Stomach (tissue), 9 donors: ENCODE results near the gene RALA. TPM values are rescaled to one million over a fixed set of nuclear protein-coding genes. Genes with fewer than 3 reads are reported as not detected.

Experiments
- DNase-seq, 2 donors: peaks; one replicate each; pipeline versions ENCODE4 v3.0.0 to v3.0.0-alpha.2; 2013 to 2019
- H3K27ac ChIP-seq, 5 donors: fragments of 200-600 bp in 4 of 5; sonication (generic) in 4 of 5; one replicate each; pipeline ENCODE4 v1.5.1; 2013 to 2019; ENCODE audit warnings: mild to moderate bottlenecking in 1 of 5, moderate library complexity in 1 of 5
- H3K27me3 ChIP-seq, 3 donors: fragments of 200-600 bp; sonication (generic); one replicate each; pipeline ENCODE4 v1.5.1; 2017 to 2019; ENCODE audit warnings: mixed run types in 1 of 3
- H3K36me3 ChIP-seq, 4 donors: fragments of 200-600 bp; sonication (generic); 1 replicate in 3 of 4; 2 replicates in 1 of 4; pipeline ENCODE4 v1.5.1; 2016 to 2019
- H3K4me1 ChIP-seq, 4 donors: fragments of 200-600 bp; sonication (generic); one replicate each; pipeline ENCODE4 v1.5.1; 2016 to 2019
- H3K4me3 ChIP-seq, 4 donors: fragments of 200-600 bp; sonication (generic) in 3 of 4; one replicate each; pipeline ENCODE4 v1.5.1; 2016 to 2019; ENCODE audit warnings: mild to moderate bottlenecking in 1 of 4
- H3K9me3 ChIP-seq, 4 donors: fragments of 200-600 bp; sonication (generic); one replicate each; pipeline ENCODE4 v1.5.1; 2016 to 2019
- EP300 ChIP-seq: sonication (generic); formaldehyde crosslinking; IDR thresholded peaks from one replicate; pipeline ENCODE4 v1.6.1; 2017; ENCODE audit warnings: antibody characterized with exemption
- POLR2A ChIP-seq, 4 donors: fragments of 450-650 bp; IDR thresholded peaks; one replicate each; pipeline ENCODE4 v1.6.1; 2016; ENCODE audit warnings: antibody characterized with exemption in 4 of 4, control low read depth in 2 of 4, mild to moderate bottlenecking in 1 of 4, moderate library complexity in 1 of 4
- POLR2AphosphoS5 ChIP-seq, 3 donors: sonication (generic); formaldehyde crosslinking; IDR thresholded peaks; one replicate each; pipeline ENCODE4 v1.6.1; 2016; ENCODE audit warnings: antibody characterized with exemption in 3 of 3
- WGBS, 5 donors: extraction: QIAGEN DNeasy Blood & Tissue Kit in 3 of 5; methylation state at CpG; one replicate each; pipeline versions ENCODE4 v1.1.5 to v1.1.7; 2013 to 2018; 5-methylcytosine and 5-hydroxymethylcytosine counted together
- intact Hi-C: fragments of 100-400 bp; cut with DNase I; formaldehyde crosslinking; loops from one replicate; pipeline ENCODE4 v1.15.1; 2023; ENCODE audit warnings: low total_unique reads
- polyA plus RNA-seq, 3 donors: library from polyadenylated mRNA; stranded (reverse); fragments of 200-250 nt; gene quantifications; one replicate each; pipeline ENCODE4 v1.2.3, GENCODE V29; 2013
- total RNA-seq, 5 donors: library from RNA; depleted of rRNA; stranded (reverse); fragments of >200 nt; gene quantifications; one replicate each; pipeline versions ENCODE4 v1.1.0 to v1.2.3, GENCODE V29; 2014 to 2016
- TF ChIP-seq, protein P1 (sequence below), 7 experiments: fragments of 450-650 bp in 4 of 7; fragments of 200-600 bp in 3 of 7; sonication (generic) in 3 of 7; IDR thresholded peaks; one replicate each; pipeline ENCODE4 v1.5.1; 2016 to 2019; ENCODE audit warnings: antibody characterized with exemption in 7 of 7, control low read depth in 2 of 7, mild to moderate bottlenecking in 1 of 7
- donor health status: healthy with polysubstance abuse.
- donor health status: Bipolar disorder and iron deficiency.
- donor health status: healthy.

RALA gene
- total and polyA plus RNA-seq, 8 donors = 10.6 to 57.0 (median 31.6) TPM

DNA sequence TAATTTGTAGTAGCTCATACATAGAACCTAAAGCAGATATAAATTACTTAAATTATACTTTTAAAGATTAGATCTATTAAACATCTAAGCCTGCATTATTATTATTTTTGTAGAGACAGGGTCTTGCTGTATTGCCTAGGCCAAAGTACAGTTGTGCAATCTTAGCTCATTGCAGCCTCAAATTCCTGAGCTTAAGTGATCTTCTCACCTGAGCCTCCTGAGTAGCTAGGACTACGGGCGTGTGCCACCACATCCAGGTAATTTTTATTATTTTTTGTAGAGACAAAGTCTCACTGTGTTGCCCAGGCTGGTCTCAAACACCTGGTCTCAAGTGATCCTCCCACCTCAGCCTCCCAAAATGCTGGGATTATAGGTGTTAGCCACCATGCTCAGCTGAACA is 46.7 kb downstream of the RALA start:
- Histone ChIP-seq H3K9me3 (no peaks in the 10 kb centered on the region), H3K36me3 (peaks cover 0 to 2% (median 0%) of the 10 kb centered on the region in 4 donors), H3K27me3 (no peaks in the 10 kb centered on the region), H3K27ac (no peak overlapping the region), H3K4me1 (peaks cover 0 to 18% (median 8%) of the 10 kb centered on the region in 4 donors), H3K4me3 (no peak overlapping the region)
- TF ChIP-seq EP300 (no peak), POLR2A (IDR thresholded peaks at IDR 0.05) (no peak), POLR2AphosphoS5 (IDR thresholded peaks at IDR 0.05) (no peak)
- TF ChIP-seq, protein P1, sequence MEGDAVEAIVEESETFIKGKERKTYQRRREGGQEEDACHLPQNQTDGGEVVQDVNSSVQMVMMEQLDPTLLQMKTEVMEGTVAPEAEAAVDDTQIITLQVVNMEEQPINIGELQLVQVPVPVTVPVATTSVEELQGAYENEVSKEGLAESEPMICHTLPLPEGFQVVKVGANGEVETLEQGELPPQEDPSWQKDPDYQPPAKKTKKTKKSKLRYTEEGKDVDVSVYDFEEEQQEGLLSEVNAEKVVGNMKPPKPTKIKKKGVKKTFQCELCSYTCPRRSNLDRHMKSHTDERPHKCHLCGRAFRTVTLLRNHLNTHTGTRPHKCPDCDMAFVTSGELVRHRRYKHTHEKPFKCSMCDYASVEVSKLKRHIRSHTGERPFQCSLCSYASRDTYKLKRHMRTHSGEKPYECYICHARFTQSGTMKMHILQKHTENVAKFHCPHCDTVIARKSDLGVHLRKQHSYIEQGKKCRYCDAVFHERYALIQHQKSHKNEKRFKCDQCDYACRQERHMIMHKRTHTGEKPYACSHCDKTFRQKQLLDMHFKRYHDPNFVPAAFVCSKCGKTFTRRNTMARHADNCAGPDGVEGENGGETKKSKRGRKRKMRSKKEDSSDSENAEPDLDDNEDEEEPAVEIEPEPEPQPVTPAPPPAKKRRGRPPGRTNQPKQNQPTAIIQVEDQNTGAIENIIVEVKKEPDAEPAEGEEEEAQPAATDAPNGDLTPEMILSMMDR (IDR thresholded peaks at IDR 0.05) = no peak
- no peak for DNase-seq
- intact Hi-C loops = no loop called here
- WGBS, 5 donors = 91 to 100% (median 97%) methylated on average over 2 of the region's 2 CpGs

DNA sequence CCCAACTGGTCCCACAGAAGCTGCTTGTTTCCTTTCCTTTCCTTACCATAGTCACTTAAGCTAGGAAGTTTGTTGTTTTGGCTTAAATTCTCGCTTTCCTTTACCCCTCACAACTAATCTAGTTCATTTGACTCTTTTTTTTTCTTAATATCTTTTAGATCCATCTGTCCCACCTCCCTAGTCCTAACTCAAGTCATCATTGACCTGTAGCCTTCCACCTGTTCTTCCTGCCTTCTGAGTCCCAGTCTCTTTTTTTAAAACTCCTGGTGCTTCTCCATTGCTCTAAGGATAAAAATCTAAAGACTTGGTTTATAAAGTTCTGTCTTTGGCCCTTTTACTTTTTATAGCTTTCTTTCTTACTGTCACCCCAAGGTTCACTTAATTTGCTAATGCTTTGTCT is 47.6 kb downstream of the RALA start:
- 0 to 93% (median 30%) methylated on average over 1 of the region's 1 CpG for WGBS, 5 donors
- intact Hi-C loops = no loop called here

DNA sequence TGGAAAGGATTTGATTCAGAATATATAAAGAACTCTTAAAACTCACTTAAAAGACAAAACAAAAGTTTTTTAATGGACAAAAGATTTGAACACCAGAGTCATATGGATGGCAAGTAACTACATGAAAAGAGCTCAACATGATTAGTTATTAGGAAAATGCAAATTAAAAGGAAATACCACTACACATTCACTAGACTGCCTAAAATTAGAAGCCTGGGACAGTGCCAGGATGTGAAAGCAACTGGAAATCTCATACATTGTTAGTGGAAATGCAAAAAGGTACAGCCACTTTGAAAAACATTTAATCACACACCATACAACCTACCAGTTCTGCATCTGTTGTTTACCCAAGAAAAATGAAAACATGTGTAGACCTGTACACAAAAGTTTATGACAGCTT is 48.8 kb downstream of the RALA start:
- DNase-seq = no peak
- Histone ChIP-seq H3K36me3 (peaks cover 0 to 4% (median 0%) of the 10 kb centered on the region in 4 donors), H3K27me3 (no peaks in the 10 kb centered on the region), H3K27ac (no peak overlapping the region), H3K4me1 (peaks cover 0 to 12% (median 4%) of the 10 kb centered on the region in 4 donors), H3K4me3 (no peak overlapping the region), H3K9me3 (no peaks in the 10 kb centered on the region)
- intact Hi-C loops = no loop called here
- no peak for TF ChIP-seq EP300
- TF ChIP-seq, protein P1 (IDR thresholded peaks at IDR 0.05) = no peak
- no peak for TF ChIP-seq POLR2AphosphoS5 (IDR thresholded peaks at IDR 0.05)
- TF ChIP-seq POLR2A (IDR thresholded peaks at IDR 0.05) = no peak

More for the DNA sequence above, 47.6 kb downstream of the RALA start:
- TF ChIP-seq, protein P1 (IDR thresholded peaks at IDR 0.05) = no peak
- TF ChIP-seq POLR2A (IDR thresholded peaks at IDR 0.05) (no peak), EP300 (no peak), POLR2AphosphoS5 (IDR thresholded peaks at IDR 0.05) (no peak)
- H3K4me3 ChIP-seq = no peak overlapping the region
- DNase-seq = no peak
- no peak overlapping the region for H3K27ac ChIP-seq
- H3K36me3 ChIP-seq = peaks cover 0 to 4% (median 0%) of the 10 kb centered on the region in 4 donors
- no peaks in the 10 kb centered on the region for H3K9me3 ChIP-seq
- H3K4me1 ChIP-seq = peaks cover 0 to 18% (median 8%) of the 10 kb centered on the region in 4 donors
- H3K27me3 ChIP-seq = no peaks in the 10 kb centered on the region

DNA sequence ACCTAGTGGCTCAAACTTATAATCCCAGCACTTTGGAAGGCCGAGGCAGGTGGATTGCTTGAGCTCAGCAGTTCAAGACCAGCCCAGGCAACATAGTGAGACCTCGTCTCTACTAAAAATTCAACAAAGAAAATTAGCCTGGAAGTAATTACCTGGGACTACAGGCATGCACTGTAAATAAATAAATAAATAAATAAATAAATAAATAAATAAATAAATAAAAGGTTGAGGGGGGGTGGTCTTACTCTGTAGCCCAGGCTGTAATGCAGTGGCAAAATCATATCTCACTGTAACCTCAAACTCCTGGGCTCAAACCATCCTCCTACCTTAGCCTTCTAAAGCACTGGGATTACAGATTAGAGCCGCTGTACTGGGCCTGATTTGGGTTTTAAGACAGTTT is 50.5 kb downstream of the RALA start:
- Histone ChIP-seq H3K4me3 (no peak overlapping the region), H3K27ac (no peak overlapping the region), H3K27me3 (no peaks in the 10 kb centered on the region), H3K36me3 (peaks cover 0 to 4% (median 0%) of the 10 kb centered on the region in 4 donors), H3K4me1 (peaks cover 0 to 8% (median 0%) of the 10 kb centered on the region in 4 donors), H3K9me3 (no peaks in the 10 kb centered on the region)
- TF ChIP-seq, protein P1 (IDR thresholded peaks at IDR 0.05) = no peak
- TF ChIP-seq EP300 (no peak), POLR2A (IDR thresholded peaks at IDR 0.05) (no peak), POLR2AphosphoS5 (IDR thresholded peaks at IDR 0.05) (no peak)
- 94 to 98% (median 97%) methylated on average over 3 of the region's 3 CpGs for WGBS, 5 donors
- intact Hi-C loops = no loop called here
- DNase-seq = no peak
